ENCODE results near the gene COL5A2. TPM values are rescaled to one million over a fixed set of nuclear protein-coding genes. Genes with fewer than 3 reads are reported as not detected.

Gene COL5A2
- total RNA-seq = 18.9 TPM

- DNase-seq = no peak
Measured at GRCh38 chr2:189179570-189179950, at the start of gene COL5A2. COL5A2 (minus strand) TSS chr2:189179761; CDS start chr2:189179604, 157 bp downstream.

GRCh38 chr2:189226017-189226416 lies 46.5 kb upstream of the COL5A2 start:
- no peak for DNase-seq

DNA sequence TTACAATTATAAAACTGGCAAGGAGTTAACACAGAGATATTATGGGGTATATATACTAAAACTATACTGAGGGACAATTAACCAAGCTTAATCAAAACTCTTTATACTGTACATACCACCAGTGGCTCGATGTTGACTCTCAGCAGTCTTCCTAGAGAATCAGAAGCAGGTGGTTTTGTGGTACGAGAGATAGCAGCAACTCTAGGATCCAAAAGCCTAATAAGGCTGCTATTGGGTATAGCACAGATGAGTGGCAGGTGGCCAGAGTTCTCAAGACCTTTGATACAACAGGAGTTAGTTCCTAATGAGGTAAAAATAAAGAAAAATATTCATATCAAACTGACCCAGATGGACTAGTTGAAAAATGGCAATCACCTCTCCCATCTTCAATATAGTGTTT lies 45.5 kb upstream of the COL5A2 start:
- DNase-seq = no peak

DNA sequence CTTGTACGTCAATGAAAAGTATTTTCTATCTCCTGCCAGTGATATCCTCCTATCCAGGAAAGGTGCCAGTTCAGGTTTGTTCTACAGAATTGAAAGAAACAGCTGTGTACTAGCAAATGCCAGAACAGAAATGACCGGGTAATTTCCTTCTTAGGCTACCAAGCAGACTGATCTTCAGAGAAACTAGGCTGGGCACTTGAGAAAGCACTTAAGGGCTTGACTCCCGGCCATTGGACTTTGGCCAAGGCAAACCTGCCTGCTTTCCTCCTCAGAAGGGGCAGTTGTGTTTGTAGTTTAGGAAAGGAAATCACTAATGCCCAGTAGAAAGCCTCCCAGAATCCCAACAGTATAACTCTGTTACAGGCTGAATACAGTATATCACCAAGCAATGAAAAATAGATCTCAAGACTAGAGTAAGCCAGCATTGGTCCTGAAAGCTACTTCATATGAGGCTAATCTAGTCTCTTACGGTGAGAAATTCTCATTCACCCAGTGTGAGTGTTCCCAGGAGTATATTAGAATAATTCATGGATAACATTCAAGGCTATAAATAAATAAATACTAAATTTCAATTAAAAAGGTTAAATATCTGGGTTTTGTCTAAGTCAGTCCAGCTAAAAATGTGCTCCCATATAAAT lies 43.0 kb upstream of the COL5A2 start:
- DNase-seq = no peak

DNA sequence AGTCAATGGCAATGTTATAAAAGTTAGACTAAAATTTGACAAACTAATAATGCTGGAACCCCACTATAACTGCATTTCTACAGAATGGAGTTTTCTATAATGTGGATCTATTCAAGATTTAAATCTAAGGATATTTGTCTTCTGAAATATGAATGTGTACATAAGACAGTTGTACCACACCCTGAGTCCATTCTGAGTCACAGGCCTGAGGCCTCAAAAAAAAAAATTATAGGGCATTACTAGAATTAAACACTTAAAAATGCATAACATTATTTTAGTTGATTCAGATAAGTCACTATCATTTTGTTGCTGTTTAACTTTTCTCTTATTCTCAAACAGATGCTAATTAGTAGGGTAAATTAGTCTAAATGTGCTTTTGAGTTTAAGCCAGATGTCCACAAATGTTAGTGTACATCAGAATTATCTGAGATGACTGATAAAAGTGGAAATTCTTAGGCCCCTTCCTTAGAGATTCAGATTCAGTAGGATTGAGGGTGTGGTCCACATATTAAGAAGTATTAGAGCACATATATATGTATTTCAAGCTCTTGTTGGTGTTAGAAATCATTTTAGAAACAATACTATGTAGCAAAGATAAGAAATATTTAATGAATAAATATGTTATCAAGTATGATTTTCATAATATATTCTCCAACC lies 42.4 kb upstream of the COL5A2 start:
- no peak for DNase-seq

- no peak for DNase-seq
Measured at GRCh38 chr2:189218236-189218635, 38.7 kb upstream of the COL5A2 start.

DNA sequence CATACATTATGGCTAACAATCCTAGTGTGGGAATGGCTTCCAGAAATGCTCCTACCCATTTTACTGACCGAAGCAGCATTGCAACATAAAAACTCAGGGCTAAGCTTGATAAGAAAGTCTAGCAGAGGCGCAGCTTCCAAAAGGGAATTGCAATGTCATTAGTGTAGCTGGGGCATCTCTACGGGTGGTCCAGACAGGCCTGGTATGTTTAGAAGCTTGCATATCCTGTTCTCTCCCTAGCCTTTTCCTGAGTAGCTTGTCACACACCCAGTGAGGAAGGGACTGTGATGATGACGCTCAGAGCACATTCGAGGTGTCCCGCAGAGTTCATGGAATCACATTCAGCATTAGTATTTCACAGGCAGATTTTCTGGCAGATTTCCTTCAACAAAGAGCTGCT lies 38.0 kb upstream of the COL5A2 start:
- DNase-seq = no peak

- no peak for DNase-seq
Measured at GRCh38 chr2:189217051-189217450, 37.5 kb upstream of the COL5A2 start.

- no peak for DNase-seq
Measured at GRCh38 chr2:189214484-189214883, 34.9 kb upstream of the COL5A2 start.

GRCh38 chr2:189213250-189213649 lies 33.7 kb upstream of the COL5A2 start:
- DNase-seq = no peak

DNA sequence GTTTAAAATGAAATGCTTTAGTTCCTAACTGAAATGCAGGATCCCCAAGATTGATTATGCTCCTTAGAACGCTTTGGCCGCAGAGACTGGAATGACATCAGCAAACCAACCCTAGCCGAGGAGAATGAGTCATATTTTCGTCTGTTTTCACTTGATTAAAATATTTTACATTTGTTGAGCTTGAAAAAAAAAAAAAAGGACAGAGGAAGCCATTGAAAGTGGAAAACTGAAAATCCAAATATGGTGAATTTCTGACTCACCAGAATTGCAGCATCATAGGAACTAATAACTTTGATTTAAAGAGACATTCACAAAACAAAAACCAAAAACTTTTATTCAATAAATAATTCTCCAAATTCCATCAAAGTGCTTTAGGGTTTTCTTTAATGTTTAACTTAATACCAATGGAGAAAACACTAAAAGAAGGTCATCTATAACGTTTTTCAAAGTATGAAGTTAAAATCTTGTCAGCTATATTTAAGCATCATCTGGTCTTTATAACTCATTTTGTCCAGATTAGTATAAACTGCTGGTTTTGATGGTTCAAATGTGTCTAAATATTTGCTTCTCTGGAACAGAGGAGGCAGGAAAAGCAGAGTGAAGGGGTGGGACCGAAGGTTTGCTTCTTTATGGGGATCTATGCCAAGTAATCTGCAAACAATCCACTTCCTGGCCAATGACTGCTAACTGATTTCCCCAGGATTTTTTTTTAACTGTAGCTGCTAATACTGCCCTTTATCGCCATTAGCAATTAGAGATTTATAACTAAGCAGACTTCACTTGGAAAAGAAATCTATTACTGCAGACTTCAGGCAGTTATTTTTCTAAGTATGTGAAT lies 30.9 kb upstream of the COL5A2 start:
- DNase-seq = no peak

DNA sequence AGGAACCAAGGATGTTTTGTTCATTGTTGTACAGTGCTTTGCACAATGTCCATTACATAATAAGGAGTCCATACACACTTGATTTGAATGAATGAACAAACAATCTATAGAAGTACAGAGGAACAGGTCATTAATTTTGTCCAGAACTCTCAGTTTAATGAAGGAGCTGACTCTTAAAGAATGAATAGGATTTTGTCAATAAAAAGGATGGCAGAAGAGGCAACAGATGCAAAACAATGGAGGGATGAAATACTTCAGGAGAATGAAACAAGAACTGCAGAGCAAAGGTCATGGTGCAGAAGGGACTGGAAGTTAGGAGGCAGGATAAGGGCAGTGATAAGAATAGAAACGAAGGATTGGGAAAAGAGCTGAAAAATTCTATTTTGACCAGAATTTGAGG lies 28.7 kb upstream of the COL5A2 start:
- DNase-seq = no peak

GRCh38 chr2:189204322-189204941 lies 24.9 kb upstream of the COL5A2 start:
- DNase-seq = no peak

DNA sequence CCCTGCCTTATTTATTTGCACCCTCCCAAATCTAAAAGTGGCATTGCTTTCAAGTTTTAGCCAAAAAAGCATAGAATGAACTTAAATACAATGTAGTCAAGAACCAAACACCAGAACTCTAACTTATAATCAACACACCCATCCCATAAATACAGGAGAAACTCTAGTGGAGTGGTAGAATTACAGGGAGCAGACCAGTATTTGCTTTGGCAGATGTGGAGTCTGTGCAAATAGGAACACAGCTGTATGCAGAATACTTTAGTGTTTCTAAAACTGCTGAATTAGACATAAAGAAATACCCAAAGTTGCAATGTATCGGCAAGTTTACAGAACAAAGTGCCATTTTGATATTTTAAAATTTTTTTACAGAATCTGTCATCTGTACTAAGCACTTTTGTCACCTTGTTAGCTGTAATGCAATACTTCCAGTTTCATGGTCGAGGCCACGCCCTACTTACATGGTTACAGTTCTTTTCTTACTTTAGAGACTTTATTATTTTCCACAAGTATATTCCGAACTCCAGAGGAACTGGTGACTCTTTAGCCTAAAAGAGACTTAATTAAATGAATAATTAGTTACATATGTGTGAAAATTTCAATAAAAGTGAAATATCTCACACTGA lies 23.7 kb upstream of the COL5A2 start:
- no peak for DNase-seq

- no peak for DNase-seq
Measured at GRCh38 chr2:189199797-189200196, 20.2 kb upstream of the COL5A2 start.

DNA sequence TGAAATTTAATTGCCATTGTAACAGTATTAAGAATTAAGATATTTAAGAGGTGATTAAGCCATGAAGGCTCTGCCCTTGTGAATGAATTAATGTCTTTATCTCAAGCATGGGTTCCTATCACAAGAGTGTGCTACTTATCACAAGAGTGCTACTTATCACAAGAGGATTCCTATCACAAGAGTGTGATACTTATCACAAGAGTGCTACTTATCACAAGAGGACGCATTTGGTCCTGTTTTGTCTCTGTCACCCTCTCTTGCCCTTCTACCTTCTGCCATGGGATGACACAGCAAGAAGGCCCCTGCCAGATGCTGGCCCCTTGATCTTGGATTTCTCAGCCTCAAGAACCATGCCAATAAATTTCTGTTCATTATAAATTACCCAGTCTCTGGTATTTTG lies 13.2 kb upstream of the COL5A2 start:
- DNase-seq = no peak

- no peak for DNase-seq
Measured at GRCh38 chr2:189191766-189192165, 12.2 kb upstream of the COL5A2 start.

DNA sequence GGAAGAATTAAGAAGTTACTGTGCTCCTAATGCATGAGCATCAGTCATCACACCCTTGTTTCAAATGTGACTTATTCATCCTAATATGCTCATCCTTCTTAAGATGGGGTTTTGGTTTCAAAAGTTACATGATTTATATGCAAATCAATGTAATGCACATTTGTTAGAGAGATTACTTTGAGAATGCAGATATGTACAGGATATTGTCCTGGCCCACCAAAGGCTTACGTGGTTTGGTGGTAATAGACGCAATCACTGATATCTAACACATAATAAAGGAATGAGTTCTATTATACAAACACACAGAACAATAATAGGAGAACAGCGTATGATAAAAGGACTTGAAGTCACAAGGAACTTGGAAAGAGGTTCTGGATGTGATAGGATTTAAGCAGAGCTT lies 11.1 kb upstream of the COL5A2 start:
- no peak for DNase-seq

- no peak for DNase-seq
Measured at GRCh38 chr2:189188115-189188805, 8.7 kb upstream of the COL5A2 start.

DNA sequence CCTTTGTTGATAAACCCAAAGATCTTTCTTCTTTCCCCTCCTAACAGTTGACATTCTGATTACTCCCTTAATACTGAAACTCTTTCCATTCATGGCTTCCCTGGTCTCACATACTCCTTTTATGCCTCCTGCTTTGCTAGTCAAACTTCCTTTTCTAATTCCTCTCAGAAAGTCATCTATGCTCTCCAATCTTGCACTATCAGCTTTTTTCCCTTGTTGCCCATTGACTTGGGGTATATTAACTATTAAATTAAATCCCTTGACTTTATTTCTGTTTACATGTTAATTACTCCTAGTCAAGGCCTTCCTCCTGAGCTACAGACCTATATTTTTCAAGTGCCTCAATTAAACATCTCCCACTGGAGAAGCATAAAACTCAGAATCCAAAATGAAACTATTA lies 3.6 kb upstream of the COL5A2 start:
- DNase-seq = no peak

- DNase-seq = no peak
Measured at GRCh38 chr2:189181706-189182105, 2.1 kb upstream of the COL5A2 start.

Measured in occipital lobe (tissue), 2 donors.